Transverse colon (tissue), 4 donors: Measurements from ENCODE around the gene PRSS1. TPM values are rescaled to one million over a fixed set of nuclear protein-coding genes. Genes with fewer than 3 reads are reported as not detected.
"Not testable (repeated sequence)": the region's sequence is repeated elsewhere in the genome, so short reads cannot be mapped to it uniquely, and the experiment has no call there.

Experiments
- DNase-seq: peaks from one replicate; pipeline ENCODE4 v3.0.0-alpha.2; 2019
- H3K27ac ChIP-seq, 4 donors: fragments of 200-600 bp; sonication (generic); 2 replicates each; pipeline ENCODE4 v1.5.1; 2016 to 2018; ENCODE audit warnings: inconsistent platforms in 4 of 4
- H3K27me3 ChIP-seq: fragments of 200-600 bp; sonication (generic); 2 replicates; pipeline ENCODE4 v1.5.1; 2017; ENCODE audit warnings: inconsistent platforms
- H3K36me3 ChIP-seq, 4 donors: fragments of 200-600 bp; sonication (generic); 2 replicates each; pipeline ENCODE4 v1.5.1; 2017 to 2019; ENCODE audit warnings: inconsistent platforms in 4 of 4
- H3K4me1 ChIP-seq, 4 donors: fragments of 200-600 bp; sonication (generic); 2 replicates each; pipeline ENCODE4 v1.5.1; 2017 to 2020; ENCODE audit warnings: inconsistent platforms in 4 of 4
- H3K4me3 ChIP-seq, 4 donors: fragments of 200-600 bp; sonication (generic); 1 replicate in 1 of 4; 2 replicates in 3 of 4; pipeline versions ENCODE4 v1.5.1 to v1.6.1; 2017 to 2019; ENCODE audit warnings: inconsistent platforms in 4 of 4
- H3K9me3 ChIP-seq, 2 donors: fragments of 200-600 bp; sonication (generic); 2 replicates each; pipeline ENCODE4 v1.5.1; 2017 to 2019; ENCODE audit warnings: inconsistent platforms in 2 of 2
- EP300 ChIP-seq: sonication (generic); formaldehyde crosslinking; IDR thresholded peaks from one replicate; pipeline ENCODE4 v1.6.1; 2017; ENCODE audit warnings: antibody characterized with exemption, low read depth
- POLR2A ChIP-seq: fragments of 450-650 bp; IDR thresholded peaks from one replicate; pipeline ENCODE4 v1.6.1; 2016; ENCODE audit warnings: antibody characterized with exemption, mild to moderate bottlenecking, moderate library complexity
- POLR2AphosphoS5 ChIP-seq, 3 donors: sonication (generic); formaldehyde crosslinking; IDR thresholded peaks; one replicate each; pipeline ENCODE4 v1.6.1; 2016; ENCODE audit warnings: antibody characterized with exemption in 3 of 3
- WGBS, 2 donors: methylation state at CpG; one replicate each; pipeline ENCODE4 v1.1.5; 2018; ENCODE audit warnings: low coverage in 1 of 2; 5-methylcytosine and 5-hydroxymethylcytosine counted together
- in situ Hi-C, 4 donors: fragments of 200-750 bp; cut with MboI; loops; one replicate each; pipeline versions ENCODE4 v1.15.0 to v1.15.1; 2017; ENCODE audit warnings: low sequenced_read_pairs in 3 of 4, low pct_ligation_motif_present in 1 of 4, low pct_unique_long_range_greater_than_20kb in 1 of 4
- intact Hi-C: fragments of 100-400 bp; cut with DNase I; formaldehyde crosslinking; loops from one replicate; pipeline ENCODE4 v1.15.1; 2023; ENCODE audit warnings: low total_unique reads
- total RNA-seq, 4 donors: library from RNA; depleted of rRNA; stranded (reverse); fragments of >200 nt; gene quantifications; one replicate each; pipeline ENCODE4 v1.1.0, GENCODE V29; 2016
- TF ChIP-seq, protein P1 (sequence below), 5 experiments: fragments of 200-600 bp in 3 of 5; fragments of 450-650 bp in 2 of 5; sonication (generic) in 3 of 5; IDR thresholded peaks; 1 replicate in 2 of 5; 2 replicates in 3 of 5; pipeline ENCODE4 v1.5.1; 2016 to 2017; ENCODE audit warnings: antibody characterized with exemption in 5 of 5, inconsistent platforms in 3 of 5, mild to moderate bottlenecking in 2 of 5, moderate library complexity in 1 of 5

Gene PRSS1
- total RNA-seq, 4 donors from 2014 or later, result not detected

DNA sequence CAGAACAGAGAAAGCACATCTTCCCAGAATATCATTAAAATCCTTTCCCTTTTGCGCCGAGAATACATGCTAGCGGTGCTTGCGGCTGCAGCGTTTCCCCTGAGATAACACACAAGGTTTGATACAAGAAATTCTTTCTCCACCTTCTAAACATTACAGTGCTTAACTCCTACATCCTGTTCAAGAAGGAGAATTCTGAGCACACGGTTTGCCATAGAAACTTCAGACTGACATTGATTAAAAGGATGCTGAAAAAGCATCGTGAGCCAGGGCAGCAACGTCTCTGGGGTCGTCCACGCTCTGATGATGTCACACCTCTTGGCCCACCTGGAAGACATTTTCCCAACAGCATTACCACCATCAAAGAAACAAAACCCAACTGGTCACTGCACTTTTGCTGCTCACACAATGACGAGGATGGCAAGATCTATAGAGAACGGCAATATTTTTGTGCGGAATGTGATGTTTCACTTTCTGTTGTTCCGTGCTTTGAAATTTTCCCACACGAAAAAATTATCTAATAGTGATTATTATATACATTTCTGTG is 27.0 kb upstream of the PRSS1 start:
- no peaks in the 10 kb centered on the region for H3K9me3 ChIP-seq
- in situ Hi-C loops, result no loop called here
- WGBS, 2 donors, result 68 to 81% methylated on average over 14 to 15 of the region's 15 CpGs
- intact Hi-C loops, result no loop called here
- no peak for DNase-seq
- no peak for TF ChIP-seq POLR2AphosphoS5 (IDR thresholded peaks at IDR 0.05)
- TF ChIP-seq, protein P1, sequence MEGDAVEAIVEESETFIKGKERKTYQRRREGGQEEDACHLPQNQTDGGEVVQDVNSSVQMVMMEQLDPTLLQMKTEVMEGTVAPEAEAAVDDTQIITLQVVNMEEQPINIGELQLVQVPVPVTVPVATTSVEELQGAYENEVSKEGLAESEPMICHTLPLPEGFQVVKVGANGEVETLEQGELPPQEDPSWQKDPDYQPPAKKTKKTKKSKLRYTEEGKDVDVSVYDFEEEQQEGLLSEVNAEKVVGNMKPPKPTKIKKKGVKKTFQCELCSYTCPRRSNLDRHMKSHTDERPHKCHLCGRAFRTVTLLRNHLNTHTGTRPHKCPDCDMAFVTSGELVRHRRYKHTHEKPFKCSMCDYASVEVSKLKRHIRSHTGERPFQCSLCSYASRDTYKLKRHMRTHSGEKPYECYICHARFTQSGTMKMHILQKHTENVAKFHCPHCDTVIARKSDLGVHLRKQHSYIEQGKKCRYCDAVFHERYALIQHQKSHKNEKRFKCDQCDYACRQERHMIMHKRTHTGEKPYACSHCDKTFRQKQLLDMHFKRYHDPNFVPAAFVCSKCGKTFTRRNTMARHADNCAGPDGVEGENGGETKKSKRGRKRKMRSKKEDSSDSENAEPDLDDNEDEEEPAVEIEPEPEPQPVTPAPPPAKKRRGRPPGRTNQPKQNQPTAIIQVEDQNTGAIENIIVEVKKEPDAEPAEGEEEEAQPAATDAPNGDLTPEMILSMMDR (IDR thresholded peaks at IDR 0.05), result no peak
- no peak for TF ChIP-seq POLR2A
- TF ChIP-seq EP300, result no peak
- no peak overlapping the region for H3K4me3 ChIP-seq
- H3K27ac ChIP-seq, result no peak overlapping the region
- H3K27me3 ChIP-seq, result no peaks in the 10 kb centered on the region
- H3K36me3 ChIP-seq, result no peaks in the 10 kb centered on the region
- H3K4me1 ChIP-seq, result no peaks in the 10 kb centered on the region

DNA sequence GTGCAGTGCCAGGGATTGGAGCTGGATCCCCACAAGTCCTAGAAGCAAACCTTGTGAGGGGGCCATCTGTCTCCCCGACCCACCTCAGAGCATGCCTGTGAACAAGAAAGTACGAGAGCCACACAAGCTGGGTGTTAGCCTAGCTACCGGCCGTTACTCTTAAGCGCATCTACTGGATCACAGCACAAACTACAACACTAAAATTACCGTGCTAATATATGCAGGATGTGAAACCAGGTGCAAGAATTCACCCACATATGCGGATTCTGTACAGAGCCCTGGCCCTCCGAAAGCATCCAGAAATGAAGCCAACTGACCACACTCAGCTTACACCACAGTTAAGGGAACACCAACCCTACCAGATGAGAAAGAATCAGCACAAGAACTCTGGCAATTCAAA is 16.0 kb upstream of the PRSS1 start:
- WGBS, 2 donors, result 78% methylated on average over 8 of the region's 8 CpGs; no CpG with 5 or more reads in 1 of the 2 donors
- in situ Hi-C loops, result no loop called here

DNA sequence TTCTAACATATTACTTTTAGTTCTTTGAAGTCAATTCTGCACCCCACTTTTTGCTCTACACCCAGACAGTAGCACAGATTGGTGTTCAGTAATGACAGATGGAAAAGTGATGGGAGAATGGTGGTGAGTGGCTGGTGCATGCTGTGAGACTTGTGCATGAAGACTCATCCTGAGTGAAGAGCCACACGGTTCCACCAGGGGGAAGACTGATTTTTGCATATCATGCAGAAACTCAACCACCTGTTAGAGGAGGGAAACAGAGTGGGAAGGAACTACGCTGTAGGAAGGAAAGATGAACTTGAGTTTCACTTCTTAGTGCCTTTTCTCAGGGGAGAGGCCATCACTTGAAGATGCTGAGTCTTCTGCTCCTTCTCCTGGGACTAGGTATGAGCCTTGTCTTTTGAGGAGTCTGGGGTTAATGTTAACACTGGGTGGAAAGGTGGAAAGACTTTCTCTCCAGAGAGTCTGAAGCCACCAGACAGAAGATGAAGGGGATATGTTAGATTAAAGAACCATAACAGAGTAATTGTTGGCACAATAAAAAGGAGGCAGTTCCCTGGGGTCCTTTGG is 9.3 kb upstream of the PRSS1 start:
- Histone ChIP-seq H3K4me3 (no peak overlapping the region), H3K36me3 (no peaks in the 10 kb centered on the region), H3K9me3 (no peaks in the 10 kb centered on the region), H3K4me1 (peaks cover 0 to 3% (median 0%) of the 10 kb centered on the region in 4 donors), H3K27ac (no peak overlapping the region), H3K27me3 (no peaks in the 10 kb centered on the region)
- WGBS, 2 donors, result 40 to 42% methylated on average over 1 to 2 of the region's 2 CpGs
- no peak for DNase-seq
- no peak for TF ChIP-seq POLR2A
- no peak for TF ChIP-seq POLR2AphosphoS5 (IDR thresholded peaks at IDR 0.05)
- TF ChIP-seq, protein P1 (IDR thresholded peaks at IDR 0.05), result no peak
- no peak for TF ChIP-seq EP300
- in situ Hi-C loops, result no loop called here
- intact Hi-C loops, result no loop called here

More for the DNA sequence above, 16.0 kb upstream of the PRSS1 start:
- no peak overlapping the region for H3K4me3 ChIP-seq
- H3K4me1 ChIP-seq, result no peaks in the 10 kb centered on the region
- H3K9me3 ChIP-seq, result no peaks in the 10 kb centered on the region
- TF ChIP-seq, protein P1 (IDR thresholded peaks at IDR 0.05), result no peak
- no peak for TF ChIP-seq EP300
- no peak for TF ChIP-seq POLR2AphosphoS5 (IDR thresholded peaks at IDR 0.05)
- TF ChIP-seq POLR2A, result no peak
- intact Hi-C loops, result no loop called here
- no peaks in the 10 kb centered on the region for H3K36me3 ChIP-seq
- no peak overlapping the region for H3K27ac ChIP-seq
- H3K27me3 ChIP-seq, result no peaks in the 10 kb centered on the region
- no peak for DNase-seq

DNA sequence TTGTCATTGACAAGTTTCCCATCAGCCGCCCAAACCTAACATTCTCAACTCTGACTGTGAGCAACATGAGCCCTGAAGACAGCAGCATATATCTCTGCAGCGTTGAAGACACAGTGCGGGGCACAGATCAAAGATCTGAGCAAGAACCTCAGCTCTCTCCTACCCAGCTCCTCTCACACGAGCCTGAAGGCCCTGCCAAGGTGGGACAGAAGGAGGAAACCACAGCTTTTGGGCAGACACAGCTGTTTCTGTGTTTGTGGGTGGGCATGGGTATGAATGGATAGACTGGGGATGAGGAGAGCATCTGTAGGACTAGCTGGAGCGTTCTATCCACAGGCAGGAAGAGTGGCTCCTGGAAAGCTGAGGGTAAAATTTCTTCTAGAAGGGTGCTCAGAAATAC is 8.5 kb upstream of the PRSS1 start:
- no peak overlapping the region for H3K4me3 ChIP-seq
- H3K27ac ChIP-seq, result no peak overlapping the region
- 74 to 80% methylated on average over 1 to 5 of the region's 5 CpGs for WGBS, 2 donors
- peaks cover 0 to 3% (median 0%) of the 10 kb centered on the region in 4 donors for H3K4me1 ChIP-seq
- no peaks in the 10 kb centered on the region for H3K9me3 ChIP-seq
- intact Hi-C loops (no loop called here), in situ Hi-C loops (no loop called here)
- no peak for DNase-seq
- H3K27me3 ChIP-seq, result no peaks in the 10 kb centered on the region
- TF ChIP-seq EP300 (no peak), POLR2A (no peak), POLR2AphosphoS5 (IDR thresholded peaks at IDR 0.05) (no peak)
- H3K36me3 ChIP-seq, result no peaks in the 10 kb centered on the region

DNA sequence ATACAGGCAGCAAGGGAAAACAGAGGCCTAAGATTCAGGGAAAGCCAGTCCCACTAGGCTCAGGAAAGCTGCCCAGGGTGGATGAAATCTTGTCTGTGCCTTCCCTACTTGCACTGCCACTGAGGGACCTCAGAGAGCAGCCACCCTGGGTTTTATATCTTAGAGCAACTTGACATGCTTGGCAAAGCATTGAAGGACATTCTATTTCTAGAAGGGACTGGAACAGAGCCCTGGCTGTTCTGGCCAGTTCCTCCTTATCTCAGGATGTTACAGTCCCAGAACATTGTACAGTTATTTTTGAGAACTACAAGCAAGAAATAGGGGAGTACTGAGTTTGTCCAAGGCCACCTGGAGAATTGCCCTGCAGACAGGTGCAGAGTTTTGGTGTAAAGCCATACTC is 7.3 kb upstream of the PRSS1 start:
- not testable (repeated sequence) for H3K27ac ChIP-seq

More for the DNA sequence above, 7.3 kb upstream of the PRSS1 start:
- H3K27me3 ChIP-seq, H3K4me3 ChIP-seq, intact Hi-C loops, H3K4me1 ChIP-seq, DNase-seq, H3K9me3 ChIP-seq, in situ Hi-C loops, H3K36me3 ChIP-seq: not testable (repeated sequence)
